Stimulated activated CD8-positive, alpha-beta memory T cell treated with anti-CD3 and anti-CD28 coated beads, Interleukin-4, amount 100 ng/mL, for 1 hour (primary cell): ENCODE results near the gene PITX3.
"Not testable (repeated sequence)": the region's sequence is repeated elsewhere in the genome, so short reads cannot be mapped to it uniquely, and the experiment has no call there.

Experiments
- DNase-seq, 2 donors: peaks; one replicate each; pipeline ENCODE4 v3.0.0-alpha.2; 2020; ENCODE audit warnings: low read depth in 2 of 2, low spot score in 1 of 2

Gene PITX3

DNA sequence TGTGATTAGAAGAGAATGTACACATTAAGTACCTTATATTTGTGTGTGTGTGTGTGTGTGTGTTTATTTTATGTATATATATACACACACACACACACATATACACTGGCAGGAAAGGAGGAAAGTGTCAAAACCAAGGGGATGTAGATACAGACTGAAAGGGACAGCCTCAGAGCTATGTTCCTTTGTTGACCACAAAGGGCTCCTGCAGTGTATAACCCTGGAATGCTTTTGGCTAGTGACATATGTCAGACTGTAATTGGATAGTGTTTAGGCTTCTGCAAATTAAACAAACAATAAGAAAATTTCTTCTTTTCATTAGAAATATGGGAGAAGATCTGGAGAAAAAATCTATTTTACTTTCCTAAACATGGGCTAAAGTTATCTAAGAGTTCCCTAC, 19.9 kb upstream of the PITX3 start:
- DNase-seq: no peak

- DNase-seq: no peak
Measured at GRCh38 chr10:102255404-102255803, 14.1 kb upstream of the PITX3 start.

- no peak for DNase-seq
Measured at GRCh38 chr10:102254426-102254825, 13.1 kb upstream of the PITX3 start.

DNA sequence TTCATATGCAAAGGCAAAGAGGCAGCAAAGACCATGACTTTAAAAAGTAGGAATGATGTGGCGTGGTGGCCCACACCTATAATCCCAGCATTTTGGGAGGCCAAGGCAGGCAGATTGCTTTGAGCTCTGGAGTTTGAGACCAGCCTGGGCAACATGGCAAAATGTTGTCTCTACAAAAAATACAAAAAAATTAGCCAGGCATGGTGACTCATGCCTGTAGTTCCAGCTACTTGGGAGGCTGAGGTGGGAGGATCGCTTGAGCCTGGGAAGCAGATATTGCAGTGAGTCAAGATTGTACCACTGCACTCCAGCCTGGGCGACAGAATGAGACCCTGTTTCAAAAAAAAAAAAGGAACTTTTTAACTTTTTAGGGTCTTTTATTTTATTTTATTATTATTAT, 11.2 kb upstream of the PITX3 start:
- DNase-seq: not testable (repeated sequence)

DNA sequence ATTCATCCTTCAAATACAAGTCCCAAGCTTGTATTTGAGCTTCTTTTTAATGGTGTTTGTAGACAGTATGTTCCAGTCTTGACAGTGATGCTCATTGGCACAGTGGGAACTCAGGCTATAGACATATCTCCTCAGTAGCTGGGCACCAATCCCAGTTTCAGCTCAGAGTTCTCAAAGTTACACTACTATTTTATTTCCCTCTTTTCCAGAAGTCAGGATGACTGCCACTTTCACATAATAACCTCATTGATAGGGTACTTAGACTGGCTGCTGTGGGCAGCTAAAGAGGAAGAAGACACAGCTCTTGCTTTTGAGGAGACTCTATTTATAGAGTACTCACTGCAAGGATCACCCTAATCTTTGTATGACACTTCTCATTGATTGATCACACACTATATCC, 6.4 kb upstream of the PITX3 start:
- DNase-seq: no peak

DNA sequence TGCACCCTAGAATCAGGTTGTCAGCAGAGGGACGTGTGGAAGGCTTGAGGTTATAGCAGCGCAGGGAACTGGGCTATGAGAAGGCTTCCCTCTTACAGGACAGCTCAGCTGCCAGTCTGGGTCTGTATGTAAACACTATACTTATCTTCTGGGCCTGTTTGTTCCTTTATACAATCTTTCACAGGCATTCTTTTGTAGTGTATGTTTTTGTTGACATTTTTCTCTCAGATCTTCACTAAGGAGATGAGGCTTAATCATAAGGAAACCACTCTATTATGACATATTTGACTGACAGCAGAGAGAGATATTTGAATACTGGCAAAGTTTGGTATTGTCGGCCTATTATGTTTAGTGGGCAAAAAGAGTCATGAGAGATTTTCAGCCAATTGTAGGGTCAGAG, 4.9 kb upstream of the PITX3 start:
- no peak for DNase-seq

- DNase-seq: no peak
Measured at GRCh38 chr10:102245932-102246251, 4.6 kb upstream of the PITX3 start.

DNA sequence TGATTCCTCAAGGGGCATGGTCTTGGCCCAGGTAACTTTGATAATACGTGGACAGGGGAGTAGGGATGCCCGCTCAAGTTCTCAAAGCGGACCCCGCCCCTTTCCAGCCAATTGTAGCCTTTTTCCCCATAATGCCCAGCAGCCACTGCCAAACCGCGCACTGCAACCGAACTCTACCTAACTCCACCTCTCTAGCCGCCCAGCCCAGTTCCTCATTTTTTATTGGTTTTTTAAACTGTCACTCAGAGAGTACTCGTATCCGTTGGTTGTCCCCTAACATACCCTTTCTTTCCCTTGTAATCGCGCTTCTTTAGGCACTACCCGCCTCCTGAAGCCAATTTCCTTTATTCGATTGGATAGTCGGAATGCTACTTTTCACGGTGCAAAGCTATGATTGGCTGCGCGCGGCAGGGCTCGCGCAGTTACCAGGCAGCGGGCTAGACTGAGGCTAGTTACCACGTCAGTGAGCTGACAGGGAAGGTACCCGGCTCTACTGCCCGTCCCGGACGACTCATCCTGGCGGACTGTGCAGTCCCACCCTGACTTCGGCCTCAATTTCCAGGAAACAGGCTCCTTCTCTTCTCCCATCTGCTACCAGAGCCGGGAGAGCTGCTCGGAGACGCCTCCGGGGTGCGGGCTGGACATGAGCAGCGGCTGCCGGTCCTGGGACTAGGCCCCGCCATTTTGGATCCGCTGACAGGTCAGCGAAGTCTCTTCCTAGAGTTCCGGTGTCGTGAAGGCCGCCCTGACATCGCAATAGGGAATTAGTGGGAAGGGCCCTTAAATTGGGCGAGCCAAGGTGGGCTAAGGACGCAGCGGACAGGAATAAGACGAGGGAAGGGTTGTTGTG, 4.0 kb upstream of the PITX3 start, which contains the start of gene GBF1:
Gene GBF1, plus strand, starts transcription at position 451 of the 850 bp plus-strand sequence. CDS start 13,407 bp downstream, outside the sequence.
- peak; percentile 69 to 74 for DNase-seq

- no peak for DNase-seq
Measured at GRCh38 chr10:102243309-102243708, 2.0 kb upstream of the PITX3 start.

- DNase-seq: no peak
Measured at GRCh38 chr10:102242118-102242485, 790 bp upstream of the PITX3 start.

DNA sequence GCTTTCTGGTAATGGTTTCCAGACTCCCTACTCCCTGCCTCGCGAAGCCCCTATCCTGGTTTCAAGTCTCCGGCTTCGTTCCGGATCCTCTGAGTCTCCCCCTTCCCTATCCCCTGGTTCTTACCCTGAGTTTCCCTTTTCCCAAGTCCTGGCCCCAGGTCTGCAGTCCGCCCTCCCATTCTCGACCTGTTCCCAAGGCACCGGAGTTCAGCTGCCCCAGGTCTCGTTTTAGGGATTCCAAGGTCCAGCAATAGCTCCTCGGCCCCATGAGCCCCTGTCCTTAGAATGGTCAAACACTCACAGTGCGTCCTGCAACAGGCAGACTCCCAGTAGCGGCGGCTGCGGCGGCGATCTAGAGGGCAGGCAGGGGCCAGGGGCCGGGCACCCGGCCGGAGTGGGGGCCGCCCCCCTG, 274 bp downstream of the PITX3 start:
- DNase-seq: no peak

- no peak for DNase-seq
Measured at GRCh38 chr10:102240467-102241031, 763 bp downstream of the PITX3 start.

DNA sequence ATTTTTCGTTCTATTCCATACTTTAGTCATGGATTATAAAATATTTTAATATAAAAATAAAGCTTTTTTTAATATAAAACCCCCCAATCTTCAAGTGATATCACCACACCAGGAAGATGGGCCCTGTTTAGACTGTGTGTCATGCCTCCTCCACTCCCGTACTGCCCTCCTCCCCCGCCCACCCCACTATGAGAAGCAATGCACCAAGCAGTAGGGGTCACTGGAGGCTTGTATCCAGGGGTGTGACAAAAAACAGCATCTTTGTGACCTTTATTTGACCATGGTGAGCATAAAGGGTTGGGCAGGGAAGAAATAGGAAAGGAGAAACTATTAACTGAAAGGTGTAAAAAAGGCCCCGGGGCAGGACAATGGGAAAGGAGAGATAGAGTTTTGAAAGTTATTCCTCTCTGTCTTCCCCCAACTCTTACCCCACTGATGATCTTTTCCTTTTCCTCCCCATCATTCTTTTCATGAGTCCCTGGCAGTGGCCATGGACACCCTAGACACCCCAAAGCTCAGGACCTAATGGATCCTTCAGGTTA, 3.5 kb downstream of the PITX3 start:
- no peak for DNase-seq

DNA sequence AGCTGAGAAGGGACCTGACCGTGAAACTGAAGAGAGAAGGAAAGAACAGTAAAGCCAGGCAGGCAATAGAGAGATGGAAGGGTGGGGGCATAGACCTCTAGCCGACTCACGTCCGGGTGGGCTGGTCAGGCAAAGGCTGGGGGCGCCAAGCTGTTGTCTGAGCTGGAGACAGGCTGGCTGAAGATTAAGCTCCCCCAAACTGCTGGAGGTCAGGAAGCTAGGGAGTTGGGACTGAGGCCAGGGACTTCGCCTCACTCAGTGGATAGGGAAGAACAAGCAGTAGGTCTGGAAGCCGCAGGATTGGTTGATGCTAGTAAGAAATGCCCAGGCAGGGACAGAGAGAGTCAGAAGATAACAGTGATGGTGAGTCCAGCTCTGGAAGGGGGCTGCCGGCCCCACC, 5.3 kb downstream of the PITX3 start:
- DNase-seq: no peak

- no peak for DNase-seq
Measured at GRCh38 chr10:102235598-102235920, 5.8 kb downstream of the PITX3 start.

- no peak for DNase-seq
Measured at GRCh38 chr10:102234888-102235597, 6.3 kb downstream of the PITX3 start.

DNA sequence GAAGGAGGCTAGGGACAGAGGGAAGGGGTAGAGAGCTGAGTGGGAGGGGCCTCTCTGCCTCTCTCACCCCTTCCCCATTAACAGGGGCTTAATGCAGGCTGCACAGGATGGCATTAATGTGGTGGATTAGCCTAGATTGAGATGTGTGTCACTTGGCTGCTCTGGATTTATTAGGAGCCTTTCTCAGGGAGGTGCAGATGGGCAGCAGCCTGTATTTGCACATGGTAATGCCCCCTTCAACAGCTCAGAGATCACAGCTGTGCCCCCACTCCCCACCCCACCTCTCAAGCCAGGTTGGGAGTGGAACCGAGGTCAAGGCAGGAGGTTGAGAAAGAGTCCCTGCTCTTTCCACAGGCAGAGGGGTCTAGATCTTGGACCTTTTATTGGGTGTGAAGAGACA, 7.3 kb downstream of the PITX3 start:
- DNase-seq: no peak

DNA sequence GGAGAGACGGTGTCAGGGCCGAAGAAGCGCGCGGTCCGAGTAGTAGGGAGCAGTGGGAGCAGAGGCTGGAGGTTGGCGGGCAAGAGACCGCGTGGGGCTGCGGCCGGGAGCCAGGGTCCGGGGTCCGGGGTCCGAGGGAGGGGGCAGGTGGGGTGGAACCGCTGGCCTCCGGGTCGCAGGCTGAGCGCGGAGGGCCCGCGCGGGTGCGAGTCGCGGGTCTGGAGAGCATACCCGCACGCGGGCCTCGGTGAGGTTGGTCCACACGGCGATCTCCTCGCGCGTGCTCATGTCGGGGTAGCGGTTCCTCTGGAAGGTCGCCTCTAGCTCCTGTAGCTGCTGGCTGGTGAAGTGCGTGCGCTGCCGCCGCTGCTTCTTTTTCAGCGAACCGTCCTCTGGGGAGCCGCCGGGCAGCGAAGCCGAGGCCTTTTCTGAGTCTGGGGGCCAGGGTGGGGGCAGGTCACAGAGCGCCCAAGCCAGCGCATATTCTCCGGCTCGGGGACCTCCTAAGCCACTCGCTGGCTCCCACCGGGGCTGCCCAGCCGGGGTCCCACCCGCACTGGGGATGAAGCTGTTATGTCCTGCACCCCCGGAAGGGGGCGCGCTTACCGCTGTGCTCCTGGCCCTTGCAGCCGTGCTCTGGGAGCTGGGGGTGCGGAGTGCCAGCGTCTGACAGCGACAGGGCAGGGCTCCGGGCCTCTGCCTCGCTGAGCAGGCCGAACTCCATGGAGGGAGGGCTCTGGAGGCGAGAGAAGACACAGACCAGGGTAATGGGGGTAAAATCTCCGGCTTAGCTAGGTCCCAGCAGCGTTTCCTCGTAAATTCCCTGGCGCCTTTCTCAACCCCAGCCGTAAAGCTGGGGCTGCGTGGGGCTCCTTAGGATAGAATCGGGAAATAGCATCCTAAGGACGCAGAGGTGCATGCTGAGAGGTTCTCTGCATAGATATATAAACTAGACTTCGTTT, 9.7 kb downstream of the PITX3 start:
- peak in 1 of 2 donors; percentile 27 for DNase-seq

DNA sequence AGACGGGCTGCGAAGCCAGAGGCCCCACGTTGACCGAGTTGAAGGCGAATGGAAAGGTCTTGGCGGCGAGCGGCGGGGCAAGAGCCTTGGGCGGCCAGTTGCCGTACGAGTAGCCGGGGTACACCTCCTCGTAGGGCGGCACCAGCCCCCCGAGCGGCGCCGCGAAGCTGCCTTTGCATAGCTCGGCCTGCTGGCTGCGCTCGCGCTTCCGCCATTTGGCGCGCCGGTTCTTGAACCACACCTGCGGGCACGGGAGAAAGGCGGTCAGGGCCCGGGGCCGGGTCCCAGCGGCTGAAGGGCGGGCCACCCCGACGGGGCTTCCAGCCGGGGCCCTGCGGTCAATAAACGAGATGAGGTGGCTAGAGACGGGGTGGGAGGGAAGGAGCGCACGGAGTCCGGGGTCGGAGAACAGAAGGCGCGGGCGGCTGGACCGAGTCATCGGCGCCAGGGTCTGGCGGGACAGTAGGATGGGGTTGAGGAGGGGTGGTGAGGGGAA, 10.4 kb downstream of the PITX3 start:
- DNase-seq: peak in 1 of 2 donors; percentile 24

- no peak for DNase-seq
Measured at GRCh38 chr10:102230264-102230860, 10.9 kb downstream of the PITX3 start.
